Left renal pelvis (tissue), 4 donors: ENCODE measurements around the gene TPSD1. TPM values are rescaled to one million over a fixed set of nuclear protein-coding genes. Genes with fewer than 3 reads are reported as not detected.
"Not testable (repeated sequence)": the region's sequence is repeated elsewhere in the genome, so short reads cannot be mapped to it uniquely, and the experiment has no call there.

Source experiments
- DNase-seq, 4 donors: peaks; one replicate each; pipeline ENCODE4 v3.0.0-alpha.2; 2013; ENCODE audit warnings: low read depth in 4 of 4, low spot score in 3 of 4
- polyA plus RNA-seq, 4 donors: library from polyadenylated mRNA; unstranded; fragments of 120-200 nt; gene quantifications; one replicate each; pipeline ENCODE4 v1.2.1, GENCODE V29; 2013; ENCODE audit not compliant: insufficient read length in 4 of 4

The TPSD1 gene
- polyA plus RNA-seq, 4 donors = not detected

- no peak for DNase-seq
Observed at GRCh38 chr16:1279081-1279944, 23.4 kb downstream of the TPSD1 start.

DNA sequence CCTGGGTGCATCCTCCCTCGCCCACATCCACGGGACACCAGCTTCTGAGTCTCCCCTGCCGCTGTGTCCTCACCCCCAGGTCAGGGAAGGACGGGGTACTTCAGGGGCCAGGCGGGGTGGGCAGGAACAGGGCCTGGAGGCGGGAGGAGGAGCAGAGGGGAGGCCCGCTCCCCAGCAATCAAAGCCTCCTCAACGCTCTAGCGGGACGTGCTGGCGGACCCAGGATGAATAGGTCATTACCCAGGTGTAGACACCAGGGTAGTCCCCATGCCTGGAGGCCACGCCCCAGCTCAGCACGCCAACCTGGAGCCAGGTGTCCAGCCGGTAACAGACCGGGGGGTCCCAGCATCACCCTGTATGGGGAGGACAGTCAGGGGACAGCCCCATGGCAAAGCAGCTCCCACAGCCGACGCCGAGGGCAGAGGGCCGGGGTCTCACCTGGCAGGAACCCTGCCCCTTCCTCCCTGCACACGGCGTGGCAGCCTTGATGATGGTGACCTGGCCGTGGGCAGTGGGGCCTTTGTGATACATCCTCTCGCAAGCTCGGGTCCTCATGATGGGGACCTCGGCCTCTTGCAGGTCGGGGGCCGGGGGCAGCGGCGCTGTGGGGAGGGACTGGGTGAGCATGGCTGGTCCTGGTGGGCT lies 24.2 kb downstream of the TPSD1 start:
- no peak for DNase-seq

- no peak for DNase-seq
Observed at GRCh38 chr16:1280783-1281182, 24.9 kb downstream of the TPSD1 start.

DNA sequence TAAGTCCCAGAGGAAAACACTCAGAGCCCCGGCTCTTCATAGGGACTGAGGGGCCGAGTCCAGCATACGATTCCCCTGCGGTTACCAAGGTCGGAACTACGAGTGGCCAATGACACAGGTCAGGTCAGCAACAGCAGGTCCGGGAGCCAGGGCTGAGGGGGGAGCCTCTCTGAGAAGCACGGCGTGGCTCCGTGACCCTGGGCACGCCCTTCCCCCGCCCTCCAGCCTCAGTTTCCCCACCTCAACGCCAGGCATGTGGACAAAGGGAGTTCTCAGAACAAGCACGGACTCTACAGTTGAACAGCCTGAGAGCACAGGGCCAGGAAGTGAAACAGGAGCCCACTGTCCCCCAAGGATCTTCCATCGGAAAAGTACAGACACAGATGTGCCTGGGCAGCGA lies 25.6 kb downstream of the TPSD1 start:
- DNase-seq = no peak

- no peak for DNase-seq
Observed at GRCh38 chr16:1282324-1282973, 26.6 kb downstream of the TPSD1 start.

- no peak for DNase-seq
Observed at GRCh38 chr16:1283296-1283695, 27.4 kb downstream of the TPSD1 start.

DNA sequence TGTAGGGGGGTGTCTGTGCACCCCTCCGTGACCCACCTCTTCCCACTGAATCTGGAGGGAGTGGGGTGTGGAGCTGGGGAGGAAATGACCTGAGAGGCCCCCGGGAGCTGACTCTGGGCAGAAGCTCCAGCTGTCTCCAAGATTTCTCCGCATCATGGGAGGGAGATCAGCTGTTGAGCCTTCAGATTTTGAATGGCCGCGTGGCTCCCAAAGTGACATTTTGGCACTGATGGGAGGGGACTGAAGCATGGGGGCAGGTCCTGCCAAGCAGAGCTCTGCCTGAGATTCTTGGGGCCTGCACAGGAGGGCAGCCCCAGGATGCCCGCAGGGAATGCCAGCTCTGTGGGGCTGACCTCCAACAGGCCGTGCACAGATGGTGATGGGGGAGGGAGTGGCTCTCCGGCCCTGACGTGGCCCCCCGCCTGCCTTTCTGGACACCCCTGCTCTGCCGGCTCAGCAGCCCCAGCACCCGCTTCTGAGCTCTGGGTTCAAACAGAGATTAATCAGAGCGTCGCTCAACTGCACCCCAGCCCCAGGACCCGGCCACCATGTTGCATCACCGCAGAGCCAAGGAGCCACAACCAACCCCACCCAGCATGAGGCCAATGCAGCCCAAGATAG lies 28.2 kb downstream of the TPSD1 start:
- DNase-seq = no peak

DNA sequence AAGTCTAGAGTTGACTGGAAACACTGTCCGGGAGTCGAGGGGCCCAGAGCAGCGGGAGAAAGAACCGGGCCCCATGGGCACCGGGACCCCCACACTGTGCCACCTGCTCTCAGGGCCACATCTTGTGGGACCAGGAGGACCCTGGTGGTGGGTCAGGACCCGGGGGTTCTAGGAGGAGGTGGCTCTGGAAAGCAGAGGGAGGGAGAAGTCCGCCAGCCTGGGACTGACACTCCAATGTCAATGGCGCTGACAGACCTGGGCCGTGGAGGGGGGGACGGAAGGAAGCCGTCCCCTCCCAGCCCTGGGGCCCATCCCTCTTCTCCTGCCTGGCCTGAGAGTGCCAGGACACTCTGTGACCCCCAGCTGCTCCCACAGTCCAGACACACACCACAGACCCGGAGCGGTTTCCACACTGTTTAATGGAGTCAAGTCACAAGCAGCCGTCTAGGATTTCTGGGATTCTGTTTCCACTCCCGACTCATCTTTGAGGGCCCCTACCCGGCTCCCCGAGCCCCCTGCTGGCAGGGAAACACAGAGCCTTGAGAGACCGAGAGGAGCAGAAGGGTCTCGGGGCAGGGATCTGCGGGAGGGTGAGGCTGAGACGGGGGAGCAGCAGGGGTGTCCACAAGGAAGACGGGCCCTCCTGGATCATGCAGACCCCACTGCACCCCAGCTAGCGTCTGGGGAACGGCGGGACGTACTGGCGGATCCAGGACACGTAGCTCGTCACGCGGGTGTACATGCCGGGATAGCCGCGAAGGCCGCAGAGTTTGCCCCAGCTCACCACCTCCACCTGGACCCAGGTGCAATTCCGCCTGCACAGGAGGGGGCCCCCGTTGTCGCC lies 30.0 kb downstream of the TPSD1 start:
- no peak for DNase-seq

DNA sequence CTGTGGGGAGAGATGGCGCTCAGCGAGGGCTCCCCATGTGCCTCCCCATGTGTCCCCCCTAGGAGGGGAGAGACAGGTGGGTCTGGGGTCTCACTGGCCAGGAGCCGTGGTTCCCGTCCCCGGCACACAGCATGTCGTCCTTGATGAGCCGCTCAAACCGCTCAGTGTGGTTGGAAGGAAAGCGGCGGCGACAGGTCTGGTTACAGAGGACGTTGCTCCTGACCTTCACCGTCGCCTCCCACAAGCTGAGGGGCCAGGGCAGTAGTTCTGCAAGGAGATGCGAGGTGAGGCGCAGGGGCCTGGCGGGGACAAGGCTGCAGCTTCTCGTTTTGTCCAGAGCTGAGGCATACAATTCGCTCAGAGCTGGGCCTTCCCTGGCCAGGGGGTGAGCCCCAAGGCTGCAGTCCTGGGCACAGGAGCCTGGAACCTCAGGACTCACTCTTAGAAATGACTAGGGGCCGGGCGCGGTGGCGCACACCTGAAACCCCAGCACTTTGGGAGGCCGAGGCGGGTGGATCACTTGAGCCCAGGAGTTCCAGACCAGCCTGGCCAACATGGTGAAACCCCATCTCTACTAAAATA lies 30.7 kb downstream of the TPSD1 start:
- no peak for DNase-seq

- DNase-seq = no peak
Observed at GRCh38 chr16:1287982-1288670, 32.3 kb downstream of the TPSD1 start.

GRCh38 chr16:1288813-1289476 lies 33.1 kb downstream of the TPSD1 start:
- no peak for DNase-seq

DNA sequence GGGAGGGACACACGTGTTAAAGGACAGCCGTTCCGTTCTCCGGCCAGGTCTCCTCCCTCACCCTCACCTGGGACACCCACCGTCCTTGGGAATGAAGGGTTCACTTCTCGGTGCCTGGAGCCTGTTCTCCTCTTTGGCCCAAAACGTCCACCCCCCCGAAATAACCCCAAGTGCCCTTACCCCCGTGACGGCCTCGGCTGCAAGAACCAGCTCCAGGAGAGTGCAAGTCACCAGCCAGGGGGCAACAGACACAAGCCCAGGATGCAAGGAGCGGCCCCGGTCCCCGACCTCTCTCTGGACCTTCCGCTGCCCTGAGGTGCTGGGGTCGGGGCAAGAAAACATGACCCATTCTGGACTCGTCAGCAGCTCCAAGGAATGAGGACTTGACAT lies 33.6 kb downstream of the TPSD1 start:
- DNase-seq = no peak

DNA sequence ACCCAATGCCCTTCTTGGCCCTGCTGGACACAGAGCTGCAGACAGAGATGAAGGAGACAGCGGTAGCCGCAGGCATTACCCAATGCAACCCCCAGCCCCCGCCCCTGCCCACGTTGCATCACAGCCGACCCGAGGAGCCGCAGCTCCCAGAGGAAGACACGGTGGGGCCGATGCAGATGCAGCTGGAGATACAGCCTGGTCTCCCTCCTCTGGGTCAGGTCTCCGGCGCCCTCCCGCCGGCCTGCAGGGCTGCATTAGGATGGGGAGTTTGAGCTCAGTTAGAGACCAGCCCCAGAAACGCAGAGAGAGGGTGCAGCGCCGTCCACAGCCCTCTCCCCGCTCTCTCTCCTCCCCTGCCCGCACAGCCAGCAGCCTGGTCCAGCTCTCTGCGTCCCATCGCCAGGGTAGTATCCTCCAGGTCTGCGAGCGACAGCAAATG lies 34.2 kb downstream of the TPSD1 start:
- no peak for DNase-seq

- no peak for DNase-seq
Observed at GRCh38 chr16:1290860-1291575, 35.1 kb downstream of the TPSD1 start.

DNA sequence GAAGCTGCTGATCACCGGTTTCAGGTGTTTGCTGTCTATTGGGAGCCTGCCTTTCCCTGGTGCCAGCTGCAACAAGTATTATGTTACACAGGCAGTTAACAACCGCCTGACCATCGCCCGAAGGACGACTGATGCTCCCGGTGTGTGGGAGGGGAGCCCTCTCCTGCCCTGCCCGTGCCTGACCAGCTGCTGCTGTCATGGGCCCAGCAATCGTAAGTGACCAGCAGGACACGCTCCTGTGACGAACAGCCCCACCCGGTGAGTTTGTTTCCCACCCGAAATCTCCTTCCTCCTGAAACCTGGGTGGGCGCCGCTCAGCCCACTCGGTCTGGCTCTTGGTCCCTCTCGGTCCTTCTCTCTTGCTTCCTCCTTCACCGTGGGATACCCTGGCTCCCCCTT lies 35.7 kb downstream of the TPSD1 start:
- DNase-seq = peak in 1 of 4 donors; percentile 70

GRCh38 chr16:1292208-1292607 lies 36.3 kb downstream of the TPSD1 start:
- DNase-seq = not testable (repeated sequence)

DNA sequence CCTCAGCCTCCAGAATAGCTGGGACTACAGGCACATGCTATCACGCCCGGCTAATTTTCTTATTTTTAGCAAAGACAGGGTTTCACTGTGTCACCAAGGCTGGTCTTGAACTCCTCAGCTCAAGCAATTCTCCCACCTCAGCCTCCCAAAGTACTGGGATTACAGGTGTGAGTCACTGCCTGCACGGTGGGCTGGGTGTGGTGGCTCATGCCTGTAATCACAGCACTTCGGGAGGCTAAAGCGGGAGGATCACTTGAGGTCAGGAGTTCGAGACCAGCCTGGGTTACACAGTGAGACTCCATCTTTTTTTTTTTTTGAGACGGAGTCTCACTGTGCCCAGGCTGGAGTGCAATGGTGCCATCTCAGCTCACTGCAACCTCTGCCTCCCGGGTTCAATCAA lies 36.9 kb downstream of the TPSD1 start:
- DNase-seq = not testable (repeated sequence)
